DOHH2 (cell line): ENCODE measurements around the gene TMEM218.
"Not testable (repeated sequence)": the region's sequence is repeated elsewhere in the genome, so short reads cannot be mapped to it uniquely, and the experiment has no call there.

Experiments used
- H3F3A ChIP-seq: fragments of 200-600 bp; sonication (generic), shearing (Covaris generic); 2 replicates; pipeline ENCODE4 v1.6.0; 2016; ENCODE audit warnings: antibody characterized with exemption, mild to moderate bottlenecking; ENCODE audit not compliant: control insufficient read depth, insufficient read depth
- H3K27ac ChIP-seq: fragments of 200-600 bp; sonication (generic); 2 replicates; pipeline ENCODE4 v1.5.1; 2014; ENCODE audit warnings: low read depth, mild to moderate bottlenecking, low read length, moderate library complexity
- H3K27me3 ChIP-seq: fragments of 200-600 bp; sonication (generic); 2 replicates; pipeline ENCODE4 v1.6.1; 2014; ENCODE audit warnings: mild to moderate bottlenecking, low read length, mixed read lengths; ENCODE audit not compliant: control insufficient read depth
- H3K36me3 ChIP-seq: fragments of 200-600 bp; sonication (generic); 2 replicates; pipeline ENCODE4 v1.6.1; 2014; ENCODE audit warnings: mild to moderate bottlenecking, low read length, moderate library complexity, mixed read lengths; ENCODE audit not compliant: control insufficient read depth
- H3K4me1 ChIP-seq: fragments of 200-600 bp; sonication (generic); 2 replicates; pipeline ENCODE4 v1.6.1; 2014; ENCODE audit warnings: mild to moderate bottlenecking, low read length, mixed read lengths; ENCODE audit not compliant: control insufficient read depth
- H3K4me2 ChIP-seq: fragments of 200-600 bp; sonication (generic); 2 replicates; pipeline ENCODE4 v1.6.0; 2014; ENCODE audit warnings: mild to moderate bottlenecking, low read length, moderate library complexity
- H3K4me3 ChIP-seq: fragments of 200-600 bp; sonication (generic); 2 replicates; pipeline ENCODE4 v1.5.1; 2014; ENCODE audit warnings: mild to moderate bottlenecking, low read length, mixed read lengths
- H3K79me2 ChIP-seq: fragments of 200-600 bp; sonication (generic); 2 replicates; pipeline ENCODE4 v1.6.1; 2014; ENCODE audit warnings: mild to moderate bottlenecking, low read length, mixed read lengths; ENCODE audit not compliant: control insufficient read depth
- H3K9me2 ChIP-seq: fragments of 200-600 bp; sonication (generic); replicated peaks from 2 replicates; pipeline ENCODE4 v1.6.1; 2014; ENCODE audit warnings: mild to moderate bottlenecking, low read length, mixed read lengths; ENCODE audit not compliant: control insufficient read depth
- H3K9me3 ChIP-seq: fragments of 200-600 bp; sonication (generic); 2 replicates; pipeline ENCODE4 v1.6.1; 2014; ENCODE audit warnings: antibody characterized with exemption, low read length, mixed read lengths; ENCODE audit not compliant: control insufficient read depth, insufficient read depth
- H4K20me1 ChIP-seq: fragments of 200-600 bp; sonication (generic); 2 replicates; pipeline ENCODE4 v1.6.0; 2014; ENCODE audit warnings: low read depth, mild to moderate bottlenecking, antibody characterized with exemption, low read length, moderate library complexity; ENCODE audit not compliant: control insufficient read depth, insufficient read depth
- CTCF ChIP-seq: fragments of 200-600 bp; sonication (generic); IDR thresholded peaks from one replicate; pipeline ENCODE4 v1.5.1; 2014; ENCODE audit warnings: antibody characterized with exemption, mild to moderate bottlenecking, low read depth, low read length; ENCODE audit not compliant: poor library complexity, severe bottlenecking
- EZH2phosphoT487 ChIP-seq: fragments of 200-600 bp; sonication (generic); IDR thresholded peaks from 2 replicates; pipeline ENCODE4 v1.6.1; 2017; ENCODE audit warnings: borderline replicate concordance, mild to moderate bottlenecking, antibody characterized with exemption, low read length, moderate library complexity, mixed read lengths

TMEM218 gene

DNA sequence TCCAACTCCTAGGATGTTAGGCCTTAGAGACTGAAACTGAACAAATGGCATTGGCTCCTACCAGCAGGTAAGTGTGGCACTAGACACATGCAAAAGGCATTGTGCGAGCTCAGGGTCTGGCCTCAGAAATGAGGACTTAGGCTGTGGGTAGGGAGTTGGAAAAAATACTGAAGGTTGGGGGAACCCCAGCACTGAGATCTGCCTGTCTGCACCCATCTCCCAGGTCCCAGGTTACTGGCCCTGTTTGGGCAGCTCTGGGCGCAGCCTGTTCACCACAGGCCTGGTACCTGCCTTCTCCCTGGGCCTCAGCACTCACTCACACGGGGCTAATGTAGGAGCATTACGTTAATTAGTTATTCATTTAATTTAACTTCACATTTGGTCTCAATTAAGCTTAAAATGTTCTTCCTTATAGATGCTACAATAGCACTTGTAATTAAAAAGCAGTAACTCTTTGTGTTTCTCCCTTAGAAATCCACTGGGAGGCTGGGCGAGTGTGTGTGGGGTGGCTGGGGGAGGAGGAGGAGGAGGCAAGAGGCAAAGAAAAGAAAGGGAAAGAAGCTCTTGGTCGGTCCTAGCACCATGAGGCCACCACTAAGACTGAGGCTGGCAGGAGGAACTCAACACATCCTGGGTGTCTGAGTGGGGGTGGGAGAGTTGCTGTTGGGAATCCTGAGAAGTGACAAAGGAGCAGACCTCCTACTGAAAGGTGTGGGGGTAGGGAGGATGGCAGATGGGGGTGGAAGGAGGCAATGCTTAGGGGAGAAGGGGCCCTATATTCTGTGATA lies 19.4 kb downstream of the TMEM218 start:
- Histone ChIP-seq H3K9me2 (no peaks in the 10 kb centered on the region), H3K36me3 (no peaks in the 10 kb centered on the region), H3K4me3 (no peak overlapping the region), H4K20me1 (no peaks in the 10 kb centered on the region), H3F3A (no peaks in the 10 kb centered on the region), H3K4me1 (peaks cover 5% of the 10 kb centered on the region), H3K9me3 (no peaks in the 10 kb centered on the region), H3K27me3 (no peaks in the 10 kb centered on the region), H3K4me2 (no peak overlapping the region), H3K27ac (no peak overlapping the region), H3K79me2 (no peaks in the 10 kb centered on the region)
- TF ChIP-seq CTCF (no peak), EZH2phosphoT487 (no peak)

DNA sequence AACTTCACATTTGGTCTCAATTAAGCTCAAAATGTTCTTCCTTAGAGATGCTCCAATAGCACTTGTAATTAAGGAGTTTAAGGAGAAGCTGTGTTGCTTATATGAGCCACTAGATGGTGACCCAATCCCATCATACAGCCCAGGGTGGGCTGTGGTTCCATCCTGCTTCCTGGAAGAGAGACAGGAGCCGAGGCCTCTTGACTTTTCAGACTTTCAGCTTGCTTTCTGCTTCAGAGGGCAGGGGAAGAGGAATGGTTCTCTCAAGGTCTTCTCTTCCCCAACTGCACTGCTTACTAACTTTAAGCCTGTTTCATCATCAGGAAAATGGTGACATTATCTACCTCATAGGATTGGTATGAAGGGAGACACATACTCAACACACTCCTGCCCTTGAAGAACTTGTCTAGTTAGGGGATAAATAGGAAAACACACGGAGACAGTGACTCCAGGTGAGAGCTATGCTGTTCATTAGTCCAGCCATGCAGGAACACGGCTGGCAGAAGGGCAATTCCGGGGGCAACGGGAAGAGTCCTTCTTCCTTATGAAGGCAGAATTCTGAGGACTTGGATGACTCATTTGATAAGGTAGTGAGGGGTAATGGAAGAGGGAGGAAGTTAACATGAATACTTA lies 20.1 kb downstream of the TMEM218 start:
- no peaks in the 10 kb centered on the region for H3F3A ChIP-seq
- no peaks in the 10 kb centered on the region for H4K20me1 ChIP-seq
- H3K4me2 ChIP-seq: peak overlapping the region; percentile 25; the same call in 1 of the 2 replicates
- no peak overlapping the region for H3K27ac ChIP-seq
- TF ChIP-seq CTCF: peak; percentile 71
- no peak for TF ChIP-seq EZH2phosphoT487
- H3K79me2 ChIP-seq: no peaks in the 10 kb centered on the region
- H3K9me3 ChIP-seq: no peaks in the 10 kb centered on the region
- H3K9me2 ChIP-seq: no peaks in the 10 kb centered on the region
- H3K4me3 ChIP-seq: no peak overlapping the region
- peaks cover 5% of the 10 kb centered on the region for H3K4me1 ChIP-seq
- H3K36me3 ChIP-seq: no peaks in the 10 kb centered on the region
- no peaks in the 10 kb centered on the region for H3K27me3 ChIP-seq

- Histone ChIP-seq H3K4me3 (no peak overlapping the region), H3K27ac (no peak overlapping the region), H3K9me2 (no peaks in the 10 kb centered on the region), H3K9me3 (no peaks in the 10 kb centered on the region), H3K4me2 (no peak overlapping the region), H3K79me2 (no peaks in the 10 kb centered on the region), H3F3A (no peaks in the 10 kb centered on the region), H3K36me3 (no peaks in the 10 kb centered on the region), H3K27me3 (no peaks in the 10 kb centered on the region), H4K20me1 (no peaks in the 10 kb centered on the region), H3K4me1 (peaks cover 5% of the 10 kb centered on the region)
- TF ChIP-seq CTCF: no peak
- TF ChIP-seq EZH2phosphoT487: no peak
These were observed 20.6 kb downstream of the TMEM218 start for GRCh38 chr11:125090816-125091215.

GRCh38 chr11:125090151-125090550 lies 21.3 kb downstream of the TMEM218 start:
- H3K36me3 ChIP-seq, H3K9me3 ChIP-seq, H3K4me2 ChIP-seq, H3K79me2 ChIP-seq, H3K27ac ChIP-seq, H3K9me2 ChIP-seq, H3K27me3 ChIP-seq, H4K20me1 ChIP-seq, H3F3A ChIP-seq, H3K4me1 ChIP-seq, H3K4me3 ChIP-seq: not testable (repeated sequence)

- not testable (repeated sequence) for H3K27ac ChIP-seq, H3K9me2 ChIP-seq, H3F3A ChIP-seq
These were observed 21.9 kb downstream of the TMEM218 start for GRCh38 chr11:125089481-125089880.

More at GRCh38 chr11:125089481-125089880, 21.9 kb downstream of the TMEM218 start:
- H3K36me3 ChIP-seq, H3K79me2 ChIP-seq, H3K27me3 ChIP-seq, H3K4me3 ChIP-seq, H3K9me3 ChIP-seq, H4K20me1 ChIP-seq, H3K4me2 ChIP-seq, H3K4me1 ChIP-seq: not testable (repeated sequence)
